Measurements from ENCODE around the gene GATD1. TPM values are rescaled to one million over a fixed set of nuclear protein-coding genes. Genes with fewer than 3 reads are reported as not detected.

Gene GATD1
- total and polyA plus RNA-seq, 10 of the 15 experiments (the other 5 are each of a cell fraction or from before 2014, with no cell fraction given): 1.2 to 92.6 (median 22.3) TPM

DNA sequence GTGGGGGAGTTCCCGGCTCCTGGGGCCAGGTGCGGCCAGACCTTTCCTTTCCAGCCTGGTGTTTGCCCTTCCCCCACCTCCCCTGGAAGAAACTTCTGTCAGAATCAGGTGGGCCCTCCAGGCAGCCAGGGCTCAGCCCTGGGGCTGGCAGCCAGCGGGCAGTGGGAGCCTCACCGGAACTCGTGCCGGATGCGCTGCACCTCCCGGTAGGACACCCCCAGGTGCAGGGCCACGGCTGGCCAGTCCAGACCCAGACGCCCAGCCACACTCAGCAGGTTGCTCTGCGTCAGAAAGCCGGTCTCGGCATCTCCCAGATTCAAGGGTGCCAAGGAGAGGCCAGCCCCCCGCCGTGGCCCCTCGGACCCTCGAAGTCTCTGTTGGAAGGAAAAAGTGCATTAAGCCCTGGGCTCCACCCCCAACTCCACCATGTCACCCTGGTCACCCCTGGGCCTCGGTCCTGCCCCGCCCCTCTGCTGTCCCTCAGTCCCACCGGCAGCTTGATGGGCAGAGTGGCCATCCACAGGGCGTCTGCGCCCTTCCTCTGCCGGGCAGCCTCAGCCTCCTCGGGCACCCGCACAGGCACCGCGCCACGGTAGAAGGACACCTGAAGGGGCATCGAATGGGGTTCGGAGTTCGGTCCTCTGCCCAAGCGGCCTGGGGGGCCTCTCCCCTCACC lies 22.5 kb upstream of the GATD1 start:
- ChIA-PET POLR2A (no interaction called here), CTCF (no interaction called here), SMC1A (ENCODE audit: uncharacterized antibody, unreplicated experiment) (no interaction called here), RAD21 (ENCODE audit: unreplicated experiment) (no interaction called here)
- H3K36me3 ChIP-seq (ENCODE audit: control insufficient read depth in 2 of 2, insufficient read depth in 2 of 2, low read length in 1 of 2): peaks cover 0 to 10% of the 10 kb centered on the region in 2 experiments; a peak in 2 of 4 replicates
- H3K9ac ChIP-seq (ENCODE audit: control insufficient read depth, insufficient read depth, low read length): no peak overlapping the region
- no peaks in the 10 kb centered on the region for H3K9me3 ChIP-seq (replicated peaks; ENCODE audit: control insufficient read depth, insufficient read depth, low read length)
- intact Hi-C loops (cut with micrococcal nuclease; ENCODE audit: unreplicated experiment): loop anchor here (5.0 kb wide), 1 partner anchor 52 kb away; the partner anchor contains the start of gene TALDO1
- H3K79me2 ChIP-seq (ENCODE audit: control insufficient read depth, insufficient read depth, low read length): peaks cover 38% of the 10 kb centered on the region
- no peak overlapping the region for H3K4me2 ChIP-seq (ENCODE audit: control insufficient read depth, insufficient read depth)
- no peak overlapping the region for H3K27ac ChIP-seq (ENCODE audit: control insufficient read depth, insufficient read depth)
- FAIRE-seq: no peak
- no peak overlapping the region for H3K4me3 ChIP-seq
- no peak for DNase-seq (ENCODE audit: low read depth, low spot score)
- BruUV-seq (replicated peaks): TSS peak; percentile 18
- no peaks in the 10 kb centered on the region for H4K20me1 ChIP-seq (ENCODE audit: control insufficient read depth, insufficient read depth)
- no peaks in the 10 kb centered on the region for H3K27me3 ChIP-seq (replicated peaks in 1 of 2; ENCODE audit: control insufficient read depth in 2 of 2, insufficient read depth in 2 of 2, low read length in 1 of 2)
- in situ Hi-C loops (cut with MboI): loop anchor here (25.0 kb wide), 1 partner anchor 1588 kb away; the partner anchor contains the start of gene CD81
- TF ChIP-seq ZBTB33 (IDR thresholded peaks at IDR 0.05) (no peak), CBX3 (IDR thresholded peaks at IDR 0.05; ENCODE audit: borderline replicate concordance, low read depth) (no peak), SPI1 (IDR thresholded peaks at IDR 0.05; ENCODE audit: borderline replicate concordance, insufficient read depth, low read depth, low read length) (no peak), GABPA (IDR thresholded peaks at IDR 0.05; ENCODE audit: low read depth) (no peak), ZNF384 (IDR thresholded peaks at IDR 0.05; ENCODE audit: borderline replicate concordance, low read depth, low read length) (no peak), RAD21 (IDR thresholded peaks at IDR 0.05; ENCODE audit: insufficient read depth, low read depth, low read length) (no peak), PAX5 (IDR thresholded peaks at IDR 0.05; ENCODE audit: borderline replicate concordance, low read depth, low read length) (no peak), NKRF (conservative IDR thresholded peaks at IDR 0.05) (no peak), SREBF1 (IDR thresholded peaks at IDR 0.05; ENCODE audit: low read length) (no peak)
- TF ChIP-seq, protein P1, sequence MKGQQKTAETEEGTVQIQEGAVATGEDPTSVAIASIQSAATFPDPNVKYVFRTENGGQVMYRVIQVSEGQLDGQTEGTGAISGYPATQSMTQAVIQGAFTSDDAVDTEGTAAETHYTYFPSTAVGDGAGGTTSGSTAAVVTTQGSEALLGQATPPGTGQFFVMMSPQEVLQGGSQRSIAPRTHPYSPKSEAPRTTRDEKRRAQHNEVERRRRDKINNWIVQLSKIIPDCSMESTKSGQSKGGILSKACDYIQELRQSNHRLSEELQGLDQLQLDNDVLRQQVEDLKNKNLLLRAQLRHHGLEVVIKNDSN (IDR thresholded peaks at IDR 0.05; ENCODE audit: borderline replicate concordance, extremely low read length, insufficient read depth, low read depth, low read length): no peak
- TF ChIP-seq, protein P2, sequence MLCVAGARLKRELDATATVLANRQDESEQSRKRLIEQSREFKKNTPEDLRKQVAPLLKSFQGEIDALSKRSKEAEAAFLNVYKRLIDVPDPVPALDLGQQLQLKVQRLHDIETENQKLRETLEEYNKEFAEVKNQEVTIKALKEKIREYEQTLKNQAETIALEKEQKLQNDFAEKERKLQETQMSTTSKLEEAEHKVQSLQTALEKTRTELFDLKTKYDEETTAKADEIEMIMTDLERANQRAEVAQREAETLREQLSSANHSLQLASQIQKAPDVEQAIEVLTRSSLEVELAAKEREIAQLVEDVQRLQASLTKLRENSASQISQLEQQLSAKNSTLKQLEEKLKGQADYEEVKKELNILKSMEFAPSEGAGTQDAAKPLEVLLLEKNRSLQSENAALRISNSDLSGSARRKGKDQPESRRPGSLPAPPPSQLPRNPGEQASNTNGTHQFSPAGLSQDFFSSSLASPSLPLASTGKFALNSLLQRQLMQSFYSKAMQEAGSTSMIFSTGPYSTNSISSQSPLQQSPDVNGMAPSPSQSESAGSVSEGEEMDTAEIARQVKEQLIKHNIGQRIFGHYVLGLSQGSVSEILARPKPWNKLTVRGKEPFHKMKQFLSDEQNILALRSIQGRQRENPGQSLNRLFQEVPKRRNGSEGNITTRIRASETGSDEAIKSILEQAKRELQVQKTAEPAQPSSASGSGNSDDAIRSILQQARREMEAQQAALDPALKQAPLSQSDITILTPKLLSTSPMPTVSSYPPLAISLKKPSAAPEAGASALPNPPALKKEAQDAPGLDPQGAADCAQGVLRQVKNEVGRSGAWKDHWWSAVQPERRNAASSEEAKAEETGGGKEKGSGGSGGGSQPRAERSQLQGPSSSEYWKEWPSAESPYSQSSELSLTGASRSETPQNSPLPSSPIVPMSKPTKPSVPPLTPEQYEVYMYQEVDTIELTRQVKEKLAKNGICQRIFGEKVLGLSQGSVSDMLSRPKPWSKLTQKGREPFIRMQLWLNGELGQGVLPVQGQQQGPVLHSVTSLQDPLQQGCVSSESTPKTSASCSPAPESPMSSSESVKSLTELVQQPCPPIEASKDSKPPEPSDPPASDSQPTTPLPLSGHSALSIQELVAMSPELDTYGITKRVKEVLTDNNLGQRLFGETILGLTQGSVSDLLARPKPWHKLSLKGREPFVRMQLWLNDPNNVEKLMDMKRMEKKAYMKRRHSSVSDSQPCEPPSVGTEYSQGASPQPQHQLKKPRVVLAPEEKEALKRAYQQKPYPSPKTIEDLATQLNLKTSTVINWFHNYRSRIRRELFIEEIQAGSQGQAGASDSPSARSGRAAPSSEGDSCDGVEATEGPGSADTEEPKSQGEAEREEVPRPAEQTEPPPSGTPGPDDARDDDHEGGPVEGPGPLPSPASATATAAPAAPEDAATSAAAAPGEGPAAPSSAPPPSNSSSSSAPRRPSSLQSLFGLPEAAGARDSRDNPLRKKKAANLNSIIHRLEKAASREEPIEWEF (IDR thresholded peaks at IDR 0.05; ENCODE audit: insufficient replicate concordance, low read depth, low read length): no peak
- WGBS (ENCODE audit: insufficient coverage, insufficient replicate concordance, low lambda C conversion rate, missing lambda C conversion rate): 95% methylated on average over 32 of the region's 32 CpGs
- peaks cover 26% of the 10 kb centered on the region for H3K4me1 ChIP-seq (ENCODE audit: control insufficient read depth, insufficient read depth, low read length)
- no peak overlapping the region for H2AFZ ChIP-seq (ENCODE audit: control insufficient read depth, low read depth, low read length)
- no peak for ATAC-seq

Measured in GM12878 (cell line).